HG02610 (cell line): ENCODE measurements around the gene COL26A1.
"Not testable (repeated sequence)": the region's sequence is repeated elsewhere in the genome, so short reads cannot be mapped to it uniquely, and the experiment has no call there.

Source experiments
- ATAC-seq: cut with Tn5 transposase; IDR thresholded peaks from one replicate; pipeline ENCODE4 v1.9.1; 2021; ENCODE audit warnings: mild to moderate bottlenecking, moderate library complexity; ENCODE audit not compliant: unreplicated experiment

COL26A1 gene

GRCh38 chr7:101490439-101490838 lies 127.8 kb downstream of the COL26A1 start:
- not testable (repeated sequence) for ATAC-seq

- not testable (repeated sequence) for ATAC-seq
Measured at GRCh38 chr7:101491442-101491841, 128.8 kb downstream of the COL26A1 start.

GRCh38 chr7:101494602-101495329 lies 132.1 kb downstream of the COL26A1 start:
- ATAC-seq: no peak

DNA sequence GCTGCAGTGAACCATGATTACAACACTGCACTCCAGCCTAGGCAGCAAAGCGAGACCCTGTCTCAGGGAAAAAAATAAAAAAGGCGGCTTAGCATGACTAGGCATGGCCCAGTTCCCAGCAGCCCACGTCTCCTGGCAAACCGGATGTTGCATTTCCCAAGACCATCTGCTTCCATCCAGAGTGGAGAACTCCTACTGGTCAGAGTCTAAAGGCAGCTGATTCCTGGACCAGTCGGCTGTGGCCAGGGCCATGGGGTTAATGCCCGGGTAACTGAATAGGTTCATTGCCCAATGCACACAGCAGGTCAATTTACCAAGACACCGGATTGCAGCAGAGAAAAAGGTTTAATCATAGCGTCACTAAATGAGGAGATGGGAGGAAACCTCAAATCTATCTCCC lies 133.3 kb downstream of the COL26A1 start:
- no peak for ATAC-seq

DNA sequence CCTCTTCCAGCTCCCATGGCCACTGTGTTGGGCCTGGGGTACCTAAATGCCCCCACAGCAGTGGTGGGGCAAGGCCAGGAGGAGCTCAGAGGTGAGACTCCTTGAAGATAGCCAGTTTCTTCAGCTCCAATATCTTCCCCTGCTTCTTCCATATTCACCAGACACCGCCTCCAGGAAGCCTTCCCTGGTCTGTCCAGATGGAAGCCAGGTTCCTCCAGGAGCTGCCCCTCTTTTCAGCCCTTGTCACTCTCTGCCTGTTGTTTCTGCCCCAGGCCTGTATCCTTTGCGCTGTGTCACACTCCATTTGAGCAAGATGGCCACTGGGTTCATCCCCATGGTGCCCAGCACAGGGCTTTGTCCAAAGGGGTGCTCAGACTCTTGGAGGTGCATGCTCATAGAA lies 138.7 kb downstream of the COL26A1 start:
- ATAC-seq: no peak

DNA sequence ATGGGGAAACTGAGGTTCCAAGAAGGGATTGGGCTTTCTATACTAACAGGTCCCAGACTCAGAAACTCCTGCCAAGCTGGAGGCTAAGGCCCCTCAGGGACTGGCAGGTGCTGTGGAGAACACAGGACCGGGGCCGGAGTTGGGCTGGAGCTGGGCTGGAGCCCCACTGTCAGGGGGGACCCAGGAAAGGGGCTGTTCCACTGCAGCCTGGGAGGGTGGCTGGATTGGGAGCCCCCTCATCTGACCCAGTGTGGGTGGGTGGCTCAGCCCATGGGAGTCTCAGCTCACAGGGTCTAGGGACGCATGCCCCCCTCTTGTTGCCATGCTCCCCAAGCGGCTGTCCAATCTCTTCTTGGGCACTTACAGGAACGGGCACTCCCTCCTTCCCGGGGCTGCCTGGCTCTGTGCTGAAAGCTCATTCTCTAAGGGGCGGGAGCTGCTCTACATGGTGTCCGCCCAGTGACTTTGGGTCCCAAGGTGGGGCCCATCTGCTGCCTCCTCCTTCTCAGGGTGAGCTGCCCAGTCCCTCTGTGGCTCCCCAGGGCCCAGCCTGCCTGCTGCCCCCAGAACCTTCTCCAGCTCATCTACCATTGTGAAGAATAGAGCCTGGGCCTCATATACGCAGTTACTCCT lies 139.9 kb downstream of the COL26A1 start:
- no peak for ATAC-seq

DNA sequence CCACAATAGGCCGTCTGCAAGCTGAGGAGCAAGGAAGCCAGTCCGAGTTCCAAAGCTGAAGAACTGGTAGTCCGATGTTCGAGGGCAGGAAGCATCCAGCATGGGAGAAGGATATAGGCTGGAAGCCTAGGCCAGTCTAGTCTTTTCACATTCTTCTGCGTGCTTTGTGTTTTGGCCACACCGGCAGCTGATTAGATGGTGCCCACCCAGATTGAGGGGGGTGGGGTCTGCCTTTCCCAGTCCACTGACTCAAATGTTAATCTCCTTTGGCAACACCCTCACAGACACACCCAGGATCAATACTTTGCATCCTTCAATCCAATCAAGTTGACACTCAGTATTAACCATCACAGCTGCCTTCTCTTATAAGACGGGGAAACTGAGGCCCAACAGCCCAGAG lies 142.8 kb downstream of the COL26A1 start:
- not testable (repeated sequence) for ATAC-seq

- no peak for ATAC-seq
Measured at GRCh38 chr7:101506531-101506930, 143.9 kb downstream of the COL26A1 start.

DNA sequence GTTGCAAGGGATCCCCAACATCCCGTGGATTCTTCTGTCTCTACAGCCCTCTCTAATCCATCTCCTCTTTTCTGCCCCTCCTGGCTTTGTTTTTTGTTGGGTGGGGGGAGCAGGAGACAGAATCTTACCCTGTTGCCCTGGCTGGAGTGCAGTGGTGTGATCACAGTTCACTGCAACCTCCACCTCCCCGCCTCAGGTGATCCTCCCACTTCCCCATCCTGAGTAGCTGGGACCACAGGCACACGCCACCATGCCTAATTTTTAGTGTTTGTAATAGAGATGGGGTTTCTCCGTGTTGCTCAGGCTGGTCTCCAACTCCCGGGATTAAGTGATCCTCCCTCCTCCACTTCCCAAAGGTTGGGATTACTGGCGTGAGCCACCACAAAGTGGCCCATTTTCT lies 144.7 kb downstream of the COL26A1 start:
- ATAC-seq: no peak

DNA sequence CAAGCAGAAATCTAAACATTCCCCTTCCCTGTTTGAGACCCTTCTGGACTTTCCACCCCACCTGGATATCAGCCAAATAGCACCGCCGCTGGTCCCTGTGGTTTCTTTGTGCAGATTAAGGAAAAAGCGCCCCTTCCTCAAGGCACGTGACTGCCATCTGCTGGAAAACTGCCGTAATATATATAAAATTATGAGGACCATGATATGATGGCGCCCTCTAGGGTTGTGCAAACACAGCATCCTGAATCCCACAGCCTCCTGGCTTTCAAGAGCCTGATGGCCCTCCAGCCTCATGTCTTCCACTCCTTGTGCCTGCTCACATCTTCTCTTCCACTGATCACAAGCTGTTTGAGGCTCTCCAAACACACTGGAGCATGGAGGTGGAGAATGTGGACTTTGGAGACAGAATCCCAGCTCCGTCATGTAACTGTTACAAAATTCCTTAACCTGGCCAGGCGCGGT lies 145.1 kb downstream of the COL26A1 start:
- no peak for ATAC-seq

- no peak for ATAC-seq
Measured at GRCh38 chr7:101510297-101510696, 147.6 kb downstream of the COL26A1 start.

DNA sequence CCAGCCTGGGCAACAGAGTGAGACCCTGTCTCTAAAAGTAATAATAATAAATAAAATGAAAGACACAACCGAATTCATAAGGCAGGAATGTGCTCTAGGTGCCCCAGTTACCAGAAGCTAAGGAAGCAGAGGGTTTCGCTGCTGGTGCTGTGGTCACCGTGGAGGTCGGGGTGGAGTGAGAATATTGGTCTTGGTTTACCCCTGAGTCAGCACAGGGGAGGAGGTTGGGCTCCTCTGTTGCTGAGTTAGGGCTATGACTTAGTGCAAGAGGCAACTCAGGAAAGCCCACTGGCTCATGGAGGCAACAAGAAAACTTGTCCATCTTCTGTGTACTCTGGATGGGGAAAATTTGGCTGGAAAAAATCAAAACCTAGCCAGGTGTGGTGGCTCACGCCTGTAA lies 149.3 kb downstream of the COL26A1 start:
- no peak for ATAC-seq

DNA sequence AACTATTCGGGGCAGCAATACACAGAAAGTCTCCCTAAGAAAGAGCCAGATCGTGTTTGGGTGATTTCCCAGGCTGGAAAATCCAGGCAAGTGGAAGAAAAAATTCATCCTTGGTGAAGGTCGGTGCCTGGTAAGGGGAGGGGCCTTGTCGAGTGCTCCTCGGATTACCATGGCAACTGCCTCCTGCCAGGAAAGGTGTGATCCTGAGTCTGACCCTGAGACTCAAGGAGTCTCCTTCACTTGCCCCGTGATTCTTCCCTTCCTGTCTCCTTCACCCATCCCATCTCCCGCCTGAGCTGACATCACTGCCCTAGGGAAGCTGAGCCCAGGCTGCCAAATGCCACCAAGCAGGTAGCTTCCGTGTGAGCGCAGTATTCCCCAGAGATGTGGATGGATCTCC lies 154.2 kb downstream of the COL26A1 start:
- no peak for ATAC-seq

- no peak for ATAC-seq
Measured at GRCh38 chr7:101517304-101517703, 154.6 kb downstream of the COL26A1 start.

DNA sequence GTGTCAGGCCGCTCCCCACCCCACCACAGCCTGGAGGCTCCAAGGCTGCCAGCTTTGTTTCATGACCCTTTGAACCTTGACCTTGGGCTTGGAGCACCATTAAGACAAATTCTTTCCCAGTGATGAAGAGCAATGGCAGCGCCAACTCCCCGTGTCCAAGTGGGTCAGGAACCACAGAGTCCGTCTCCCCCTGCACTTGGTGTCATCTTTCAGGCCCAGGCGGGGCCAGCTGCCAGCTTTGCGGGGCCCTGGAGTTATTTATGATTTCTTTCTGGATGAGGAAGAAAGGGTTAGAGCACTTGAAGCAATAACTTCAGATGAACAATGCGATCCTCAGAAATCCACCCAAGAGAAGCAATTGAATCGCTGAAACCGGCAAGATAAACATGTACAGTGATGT lies 155.7 kb downstream of the COL26A1 start:
- no peak for ATAC-seq

GRCh38 chr7:101519324-101520023 lies 156.8 kb downstream of the COL26A1 start:
- no peak for ATAC-seq

- no peak for ATAC-seq
Measured at GRCh38 chr7:101521430-101521925, 158.8 kb downstream of the COL26A1 start.

- ATAC-seq: no peak
Measured at GRCh38 chr7:101522021-101522420, 159.3 kb downstream of the COL26A1 start.

DNA sequence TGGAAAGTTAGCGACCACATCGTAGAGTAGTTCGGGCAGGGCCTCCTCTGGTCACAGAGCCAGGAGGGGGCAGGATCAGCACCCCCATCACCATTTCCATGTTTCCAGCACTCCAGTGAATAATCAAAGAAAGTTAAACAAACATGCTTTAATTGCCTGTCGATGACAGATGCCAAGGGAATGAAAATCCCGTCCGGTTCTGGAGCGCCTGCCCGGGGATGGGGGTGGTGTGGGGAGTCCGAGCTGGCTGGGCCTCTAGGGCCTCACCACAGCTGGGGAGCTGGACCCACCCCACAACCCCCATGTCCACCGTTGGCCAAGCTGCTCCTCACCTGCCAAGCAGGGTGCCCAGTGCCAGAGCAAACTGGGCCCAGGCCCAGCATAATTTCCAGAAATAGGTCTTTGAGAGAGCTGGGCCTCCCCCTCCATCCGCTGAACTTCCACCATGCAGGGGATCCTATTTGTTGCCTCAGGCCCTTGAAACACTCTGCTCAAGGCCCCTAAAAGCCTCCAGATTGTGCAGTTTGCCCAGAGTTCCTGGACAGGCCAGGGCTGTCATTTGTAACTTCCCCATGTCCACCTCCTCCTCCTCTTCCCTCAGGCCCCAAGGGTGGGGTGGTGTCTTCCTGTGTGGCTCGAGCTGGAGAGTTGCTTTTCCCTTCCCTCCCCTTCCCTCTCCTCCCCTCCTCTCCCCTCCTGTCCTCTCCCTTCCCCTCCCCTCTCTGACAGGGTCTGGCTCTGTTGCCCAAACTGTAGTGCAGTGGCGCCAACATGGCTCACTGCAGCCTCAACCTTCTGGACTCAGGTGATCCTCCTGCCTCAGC lies 165.4 kb downstream of the COL26A1 start:
- ATAC-seq: no peak

DNA sequence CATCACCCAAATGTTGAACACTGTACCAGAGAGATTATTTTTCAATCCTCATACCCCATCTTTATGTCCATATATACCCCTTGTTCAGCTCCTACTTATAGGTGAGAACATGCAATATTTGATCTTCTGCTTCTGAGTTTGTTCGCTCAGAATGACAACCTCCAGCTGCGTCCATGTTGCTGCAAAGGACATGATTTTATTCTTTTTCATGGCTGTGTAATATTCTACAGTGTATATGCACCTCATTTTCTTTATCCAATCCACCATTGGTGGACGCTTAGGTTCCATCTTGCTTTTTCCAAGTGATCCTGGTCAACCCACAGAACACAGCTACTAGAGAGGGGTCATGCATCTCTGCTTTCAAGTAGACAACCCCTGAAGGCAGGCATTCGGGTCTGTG lies 166.9 kb downstream of the COL26A1 start:
- ATAC-seq: no peak
